Subcutaneous adipose tissue (tissue), 4 donors: ENCODE results near the gene ENPP7. TPM values are rescaled to one million over a fixed set of nuclear protein-coding genes. Genes with fewer than 3 reads are reported as not detected.

ENCODE experiments used
- small RNA-seq: library from RNA; depleted of rRNA; stranded (forward); fragments of <200 nt; gene quantifications from one replicate; pipeline ENCODE3, GENCODE V24; 2016
- total RNA-seq, 4 donors: library from RNA; depleted of rRNA; stranded (reverse); fragments of >200 nt; gene quantifications; one replicate each; pipeline ENCODE4 v1.1.0, GENCODE V29; 2016
- TF ChIP-seq, protein P1 (sequence below): fragments of 450-650 bp; IDR thresholded peaks from one replicate; pipeline ENCODE4 v1.5.1; 2016; ENCODE audit warnings: low read depth, mild to moderate bottlenecking, control low read depth, antibody characterized with exemption, moderate library complexity

The ENPP7 gene
- total RNA-seq, 4 donors from 2014 or later = not detected

DNA sequence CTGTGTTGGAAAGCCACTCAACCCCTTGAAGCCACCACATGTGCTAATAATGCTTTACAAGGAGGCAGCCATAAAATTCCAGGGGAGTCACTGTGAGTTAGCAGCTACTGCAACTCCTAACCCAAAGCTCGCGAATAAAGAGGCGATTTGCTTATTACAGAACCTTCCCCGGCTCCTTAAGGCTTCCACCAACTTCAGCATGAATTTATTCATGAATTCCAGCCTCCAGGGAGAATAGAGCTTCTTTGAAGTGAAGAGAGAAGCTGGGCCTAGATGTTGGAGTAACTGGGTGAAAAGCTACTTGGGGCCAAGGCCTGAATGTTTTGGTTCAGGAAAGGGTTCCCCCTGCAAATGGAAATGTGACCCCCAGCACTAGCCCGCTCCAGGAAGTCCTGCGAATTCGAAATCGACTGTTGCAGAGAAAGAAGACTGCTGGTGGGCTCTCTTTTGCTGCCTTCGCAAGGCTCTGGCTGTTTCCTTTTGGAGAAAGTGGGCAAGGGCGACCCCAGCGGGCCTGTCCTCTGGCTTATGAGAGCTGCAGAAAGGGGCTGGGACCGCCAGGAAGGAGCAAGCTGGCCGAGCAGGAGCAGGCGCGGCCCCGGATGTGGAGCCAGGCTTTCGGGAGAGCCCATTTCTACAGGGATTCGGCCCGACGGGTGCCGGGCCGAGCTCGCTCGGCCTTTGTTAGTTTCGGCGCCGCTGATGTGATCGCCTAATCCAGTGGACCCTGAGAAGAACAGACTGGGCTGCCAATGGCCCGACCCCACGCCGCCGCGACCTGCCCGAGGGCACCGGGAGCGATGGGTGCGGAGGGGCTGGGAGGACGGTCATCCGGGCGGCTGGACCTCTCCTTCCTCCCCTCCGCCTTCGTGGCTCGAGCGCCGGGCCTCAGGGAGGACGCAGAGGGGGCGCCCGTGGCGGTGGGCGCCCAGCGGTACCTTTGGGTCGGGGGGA, 58.5 kb downstream of the ENPP7 start:
- TF ChIP-seq, protein P1, sequence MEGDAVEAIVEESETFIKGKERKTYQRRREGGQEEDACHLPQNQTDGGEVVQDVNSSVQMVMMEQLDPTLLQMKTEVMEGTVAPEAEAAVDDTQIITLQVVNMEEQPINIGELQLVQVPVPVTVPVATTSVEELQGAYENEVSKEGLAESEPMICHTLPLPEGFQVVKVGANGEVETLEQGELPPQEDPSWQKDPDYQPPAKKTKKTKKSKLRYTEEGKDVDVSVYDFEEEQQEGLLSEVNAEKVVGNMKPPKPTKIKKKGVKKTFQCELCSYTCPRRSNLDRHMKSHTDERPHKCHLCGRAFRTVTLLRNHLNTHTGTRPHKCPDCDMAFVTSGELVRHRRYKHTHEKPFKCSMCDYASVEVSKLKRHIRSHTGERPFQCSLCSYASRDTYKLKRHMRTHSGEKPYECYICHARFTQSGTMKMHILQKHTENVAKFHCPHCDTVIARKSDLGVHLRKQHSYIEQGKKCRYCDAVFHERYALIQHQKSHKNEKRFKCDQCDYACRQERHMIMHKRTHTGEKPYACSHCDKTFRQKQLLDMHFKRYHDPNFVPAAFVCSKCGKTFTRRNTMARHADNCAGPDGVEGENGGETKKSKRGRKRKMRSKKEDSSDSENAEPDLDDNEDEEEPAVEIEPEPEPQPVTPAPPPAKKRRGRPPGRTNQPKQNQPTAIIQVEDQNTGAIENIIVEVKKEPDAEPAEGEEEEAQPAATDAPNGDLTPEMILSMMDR = no peak

DNA sequence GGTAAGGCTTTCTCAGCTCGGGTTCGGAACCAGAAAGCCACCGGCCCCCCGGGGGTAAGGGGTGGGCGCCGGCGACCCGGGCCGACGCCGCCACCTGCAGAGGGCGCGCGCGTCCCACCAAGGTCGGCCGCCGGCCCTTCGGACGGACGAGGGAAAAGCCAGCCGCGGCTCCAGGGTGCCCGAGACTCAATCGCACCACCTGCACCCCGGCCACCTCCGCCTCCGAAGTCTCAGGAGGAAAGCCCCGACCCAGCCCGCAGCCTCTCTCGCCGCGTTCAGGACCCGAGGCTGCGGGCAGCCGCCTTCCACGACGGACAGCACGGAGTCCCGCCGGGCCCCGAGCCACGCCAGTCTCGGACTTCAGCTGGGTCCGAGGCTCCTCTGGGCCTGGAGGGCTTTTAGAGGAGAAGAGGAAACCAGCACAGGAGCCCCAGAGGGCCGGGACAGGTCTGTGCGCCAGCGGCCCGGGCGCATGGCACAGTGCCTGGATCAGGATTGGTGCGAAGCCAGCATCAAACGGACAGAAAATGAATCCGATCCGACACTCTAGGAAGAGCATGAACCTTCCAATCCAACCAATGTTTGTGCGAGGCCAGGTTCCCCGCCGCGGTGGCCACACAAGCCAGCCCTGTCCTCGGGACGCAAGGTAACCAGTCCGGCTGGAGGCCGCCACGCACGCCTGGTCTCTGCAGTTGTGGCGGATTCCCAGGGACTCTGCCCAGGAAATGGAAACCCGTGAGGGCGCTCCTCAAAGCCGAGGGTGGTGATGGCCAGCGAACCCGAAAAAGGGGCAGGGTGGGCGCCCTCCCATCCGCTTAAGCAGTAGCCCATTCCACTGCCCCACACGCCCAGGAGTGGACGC, 59.4 kb downstream of the ENPP7 start:
- TF ChIP-seq, protein P1 = no peak

DNA sequence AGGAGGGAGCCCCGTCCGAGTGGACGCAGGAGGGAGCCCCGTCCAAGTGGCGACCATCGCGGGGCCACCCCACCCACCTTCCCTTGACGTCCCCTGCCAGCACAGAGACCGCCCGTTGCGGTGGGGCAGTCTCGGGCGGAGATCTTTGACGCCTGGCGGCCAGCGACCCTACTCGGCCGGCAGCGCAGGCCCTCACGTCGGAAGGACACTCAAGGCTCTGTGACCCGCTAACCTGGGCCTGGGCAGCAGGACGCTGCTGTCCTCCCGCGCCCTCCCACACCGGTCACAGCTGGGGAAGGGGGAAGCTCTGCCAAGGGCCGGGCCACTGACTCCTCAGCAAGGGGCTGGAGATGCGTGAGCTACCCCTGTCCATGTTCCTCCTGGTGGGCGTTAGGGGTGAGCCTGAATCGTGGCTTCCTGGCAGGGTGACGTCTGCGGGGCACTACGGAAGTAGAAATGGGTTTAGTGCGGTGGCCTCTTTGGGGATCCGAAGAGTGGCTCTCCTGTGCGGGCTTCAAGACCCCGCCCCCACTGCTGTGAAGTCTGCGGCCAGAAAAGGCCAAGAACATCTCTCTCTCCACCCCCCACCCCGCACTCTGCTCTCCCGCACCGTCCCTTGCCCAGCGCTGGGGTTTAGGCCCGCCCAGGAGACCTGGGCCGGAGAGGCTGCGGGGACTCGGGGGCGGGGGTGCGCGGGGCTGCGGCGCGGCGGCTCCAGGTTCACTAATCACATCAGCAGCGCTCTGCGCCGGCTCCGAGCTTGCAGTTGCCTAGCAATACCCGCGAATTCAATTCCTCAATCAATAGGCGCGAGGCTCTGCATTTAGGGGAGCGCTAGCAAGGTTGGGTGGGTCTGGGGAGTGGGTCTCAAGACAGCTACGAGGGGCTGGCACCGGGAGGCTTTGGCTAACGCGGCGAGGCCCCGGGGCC, 60.3 kb downstream of the ENPP7 start:
- TF ChIP-seq, protein P1 = no peak

DNA sequence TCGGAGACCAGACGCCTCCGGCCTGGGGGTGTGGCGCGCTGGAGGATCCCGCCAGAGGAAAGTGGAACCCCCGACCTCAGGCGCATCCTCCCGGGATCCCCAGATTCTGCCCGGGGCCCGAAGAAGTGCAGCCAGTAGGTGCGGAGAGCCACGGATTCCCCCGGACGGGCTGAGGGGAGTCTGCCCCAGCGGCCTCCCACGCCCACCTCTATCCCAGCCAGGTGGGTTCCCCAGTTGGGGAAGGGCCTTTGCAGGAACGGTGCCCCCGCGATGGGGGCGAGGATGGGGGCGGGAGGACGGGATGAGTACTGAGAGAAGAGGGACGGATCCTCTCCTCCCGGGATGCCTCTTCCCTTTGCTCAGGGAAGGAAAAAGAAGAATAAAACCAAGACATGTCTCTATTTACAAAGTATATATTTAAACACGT, 61.0 kb downstream of the ENPP7 start:
- TF ChIP-seq, protein P1 = no peak

Small RNA genes within 50 kb of the gene (small RNA-seq; reads per million reads assigned to genes)
- not detected for gene MIR4739

Other genes with a start within 250 kb of the ENPP7 start
- gene RBFOX3, start 119.9 kb upstream of the ENPP7 start, total RNA-seq = not detected
- gene CBX2, start 47.2 kb downstream of the ENPP7 start, total RNA-seq = 1 to 10 TPM in 1 of 4 donors, under 1 TPM in 3; 0.34 to 3.0 (median 0.68) TPM
- gene CBX8, start 66.1 kb downstream of the ENPP7 start, total RNA-seq = 1 to 10 TPM in 2 of 4 donors, under 1 TPM in 2; 0.68 to 3.6 (median 1.5) TPM
- gene CBX4, start 108.5 kb downstream of the ENPP7 start, total RNA-seq = 1 to 10 TPM; 3.9 to 9.6 (median 7.6) TPM